Measurements from ENCODE around the gene DOK3.
A peak's percentile ranks its signal among the peaks of the same experiment; 100 is the strongest.

The DOK3 gene

DNA sequence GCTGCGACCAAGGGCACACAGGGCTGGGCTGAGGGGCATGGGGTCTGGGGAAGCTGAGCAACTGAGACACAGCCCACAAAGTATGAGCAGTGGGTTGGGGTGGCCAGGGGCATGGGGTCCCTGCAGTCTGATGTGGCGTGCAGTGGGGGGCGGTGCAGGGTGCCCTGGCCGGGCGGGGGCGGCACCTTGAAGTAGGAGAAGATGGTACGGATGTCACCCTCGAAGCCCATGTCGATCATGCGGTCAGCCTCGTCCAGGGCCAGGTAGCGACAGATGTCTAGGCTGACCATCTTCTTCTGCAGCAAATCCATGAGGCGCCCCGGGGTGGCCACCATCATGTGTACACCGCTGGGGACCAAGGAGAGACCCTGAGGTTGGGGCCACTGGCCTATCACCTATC, 3.9 kb upstream of the DOK3 start:
- DNase-seq (ENCODE audit: low spot score) = no peak

DNA sequence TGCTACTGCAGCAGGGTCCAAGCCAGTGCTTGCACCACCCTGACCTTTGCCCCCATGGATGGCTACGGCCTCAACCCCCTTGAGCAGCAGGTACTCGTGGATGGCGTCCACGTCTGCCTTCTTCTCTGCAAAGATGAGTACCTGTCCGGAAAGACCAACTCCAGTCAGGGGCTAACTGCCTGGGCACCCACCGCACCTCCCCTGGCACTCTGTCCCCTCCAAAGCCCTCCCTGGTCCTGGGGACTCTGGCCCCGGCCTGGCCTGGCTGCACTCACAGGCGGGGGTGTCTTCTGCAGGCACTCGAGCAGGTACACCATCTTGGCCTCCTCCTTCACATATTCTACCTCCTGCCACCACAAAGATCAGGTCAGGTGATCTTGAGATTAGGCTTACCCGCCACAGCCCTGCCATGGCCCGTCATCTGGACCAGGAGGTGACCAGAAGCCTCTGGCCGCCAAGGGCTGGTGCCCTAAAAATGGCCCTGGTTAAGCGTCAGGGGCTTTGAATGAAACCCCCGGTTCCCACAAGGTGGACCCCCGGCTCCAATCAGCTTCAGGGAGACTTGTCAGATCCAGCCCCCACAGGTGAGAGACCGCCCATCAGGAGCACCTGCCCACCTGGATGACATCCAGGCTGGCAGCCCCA, 3.2 kb upstream of the DOK3 start:
- DNase-seq (ENCODE audit: low spot score) = no peak

GRCh38 chr5:177511796-177512675, 2.4 kb upstream of the DOK3 start:
- DNase-seq (ENCODE audit: low spot score) = no peak

- DNase-seq (ENCODE audit: low spot score) = no peak
Observed at GRCh38 chr5:177511181-177511580, 1.6 kb upstream of the DOK3 start.

DNA sequence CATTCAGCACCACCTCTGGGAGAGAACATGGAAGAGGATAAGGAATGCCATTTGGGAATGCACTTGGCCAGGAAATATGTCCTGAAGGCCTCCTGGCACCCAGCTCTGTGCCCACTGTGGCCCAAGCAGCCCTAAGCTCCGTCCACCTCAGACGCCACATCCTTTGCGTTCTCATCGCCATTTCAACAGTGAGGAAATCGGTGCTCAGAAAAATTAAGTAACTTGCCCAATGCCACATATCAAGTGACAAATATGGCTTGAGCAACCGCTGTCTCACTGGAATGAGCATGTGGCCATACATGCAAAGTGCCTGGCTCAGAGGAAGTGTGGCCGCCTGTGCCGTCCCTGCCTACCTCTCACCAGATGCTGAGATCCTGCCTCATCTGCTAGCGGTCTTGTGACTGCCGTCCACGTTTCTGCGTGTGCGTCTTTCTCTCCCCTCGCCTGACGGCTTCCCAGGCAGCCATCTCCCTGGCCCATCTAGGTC, 984 bp upstream of the DOK3 start:
- DNase-seq (ENCODE audit: low spot score) = no peak

DNA sequence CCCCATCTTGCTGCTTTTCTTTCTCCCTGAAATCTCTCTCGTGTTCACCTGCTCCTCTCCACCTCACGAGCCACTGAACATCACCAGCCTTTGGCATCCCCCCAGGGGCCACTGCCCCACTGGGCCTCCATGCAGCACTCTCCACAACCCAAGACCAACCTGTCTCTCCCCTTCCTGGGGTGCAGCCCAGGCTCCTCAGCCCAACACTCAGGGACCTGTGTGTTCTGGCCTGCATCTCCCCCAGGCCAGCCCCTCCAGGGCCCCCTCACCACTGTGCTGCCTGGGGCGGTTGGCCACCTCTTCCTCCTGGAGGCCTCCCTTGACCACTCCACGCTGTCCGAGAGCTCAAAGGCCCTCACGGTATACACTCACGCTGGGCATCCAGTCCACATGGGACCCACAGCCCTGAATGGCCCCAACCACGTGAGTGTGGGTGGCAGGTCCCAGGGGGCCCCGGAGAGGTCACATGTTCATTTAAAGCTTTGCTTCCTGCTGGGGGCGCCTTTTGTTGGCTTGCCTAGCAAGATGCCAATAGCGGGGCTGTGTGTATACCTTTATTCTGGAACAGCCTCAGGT, 453 bp upstream of the DOK3 start:
- DNase-seq (ENCODE audit: low spot score) = no peak

GRCh38 chr5:177508837-177509236, 789 bp downstream of the DOK3 start:
- no peak for DNase-seq (ENCODE audit: low spot score)

GRCh38 chr5:177508221-177508611, 1.4 kb downstream of the DOK3 start:
- DNase-seq (ENCODE audit: low spot score) = no peak

- DNase-seq (ENCODE audit: low spot score) = no peak
Observed at GRCh38 chr5:177507596-177508220, 1.9 kb downstream of the DOK3 start.

- DNase-seq (ENCODE audit: low spot score) = no peak
Observed at GRCh38 chr5:177507165-177507564, 2.5 kb downstream of the DOK3 start.

DNA sequence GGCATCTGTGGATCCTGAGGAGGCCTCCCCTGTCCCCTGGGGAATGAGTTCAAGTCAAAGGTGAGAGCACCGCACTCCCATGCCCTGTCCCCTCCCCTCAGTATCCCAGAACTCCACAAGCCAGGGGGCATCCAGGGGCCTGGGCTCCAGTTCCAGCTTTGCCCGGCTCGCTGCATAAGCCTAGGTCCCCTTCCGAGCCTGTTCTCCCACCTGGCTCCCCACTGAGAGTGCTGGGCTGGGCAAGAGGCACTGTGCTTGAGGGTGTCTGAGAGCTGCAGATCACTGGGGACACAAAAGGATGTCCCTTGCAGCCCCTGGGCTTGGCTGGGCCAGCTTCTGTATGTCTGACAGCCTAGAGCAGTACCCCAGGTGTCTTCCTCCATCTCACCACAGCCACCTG, 4.6 kb downstream of the DOK3 start:
- DNase-seq (ENCODE audit: low spot score) = no peak

GRCh38 chr5:177504086-177505056, 5.3 kb downstream of the DOK3 start:
- DNase-seq (ENCODE audit: low spot score) = no peak

GRCh38 chr5:177503351-177504085, 6.1 kb downstream of the DOK3 start:
- no peak for DNase-seq (ENCODE audit: low spot score)

GRCh38 chr5:177502886-177503285, 6.7 kb downstream of the DOK3 start:
- no peak for DNase-seq (ENCODE audit: low spot score)

GRCh38 chr5:177501874-177502678, 7.5 kb downstream of the DOK3 start:
- no peak for DNase-seq (ENCODE audit: low spot score)

- peak; percentile 92 for DNase-seq (ENCODE audit: low spot score)
Observed at GRCh38 chr5:177500685-177501522, 8.7 kb downstream of the DOK3 start.

- DNase-seq (ENCODE audit: low spot score) = no peak
Observed at GRCh38 chr5:177499842-177500241, 9.8 kb downstream of the DOK3 start.

- DNase-seq (ENCODE audit: low spot score) = peak; percentile 39
Observed at GRCh38 chr5:177498013-177498787, 11.4 kb downstream of the DOK3 start.
